GM12878 (cell line): Measurements from ENCODE around the gene LILRB5.
"Not testable (repeated sequence)": the region's sequence is repeated elsewhere in the genome, so short reads cannot be mapped to it uniquely, and the experiment has no call there.

Experiments used
- CHD2 ChIP-seq: IDR thresholded peaks from 2 replicates; pipeline ENCODE4 v1.6.1; 2011; ENCODE audit warnings: low read depth, low read length, improper control_type of control experiment, borderline replicate concordance
- CHD4 ChIP-seq: fragments of 200-600 bp; sonication (generic); IDR thresholded peaks from 2 replicates; pipeline ENCODE4 v1.6.1; 2016; ENCODE audit warnings: mild to moderate bottlenecking
- SIN3A ChIP-seq: IDR thresholded peaks from 2 replicates; pipeline ENCODE4 v1.6.1; 2012; ENCODE audit warnings: low read depth, low read length, improper control_type of control experiment
- TF ChIP-seq, protein P1 (sequence below), 3 experiments: IDR thresholded peaks in 2 of 3; conservative IDR thresholded peaks in 1 of 3; 2 replicates each; pipeline ENCODE4 v1.5.1; 2011; ENCODE audit warnings: low read depth in 3 of 3, low read length in 3 of 3, mild to moderate bottlenecking in 3 of 3, control low read depth in 2 of 3, moderate library complexity in 2 of 3, inconsistent platforms in 1 of 3, mixed read lengths in 1 of 3; ENCODE audit not compliant: control insufficient read depth in 2 of 3, insufficient read depth in 1 of 3; ENCODE audit errors: extremely low read depth in 1 of 3
- TF ChIP-seq, protein P2 (sequence below): fragments of 450-650 bp; formaldehyde crosslinking; IDR thresholded peaks from 2 replicates; pipeline ENCODE4 v1.5.0; 2022; ENCODE audit warnings: mild to moderate bottlenecking, missing genetic modification characterization
- TF ChIP-seq, protein P3 (sequence below): IDR thresholded peaks from 2 replicates; pipeline ENCODE4 v1.6.1; 2012; ENCODE audit warnings: mild to moderate bottlenecking, low read depth, low read length
- TF ChIP-seq, protein P4 (sequence below): IDR thresholded peaks from 2 replicates; pipeline ENCODE4 v1.6.1; 2012; ENCODE audit warnings: low read depth, low read length, improper control_type of control experiment

DNA sequence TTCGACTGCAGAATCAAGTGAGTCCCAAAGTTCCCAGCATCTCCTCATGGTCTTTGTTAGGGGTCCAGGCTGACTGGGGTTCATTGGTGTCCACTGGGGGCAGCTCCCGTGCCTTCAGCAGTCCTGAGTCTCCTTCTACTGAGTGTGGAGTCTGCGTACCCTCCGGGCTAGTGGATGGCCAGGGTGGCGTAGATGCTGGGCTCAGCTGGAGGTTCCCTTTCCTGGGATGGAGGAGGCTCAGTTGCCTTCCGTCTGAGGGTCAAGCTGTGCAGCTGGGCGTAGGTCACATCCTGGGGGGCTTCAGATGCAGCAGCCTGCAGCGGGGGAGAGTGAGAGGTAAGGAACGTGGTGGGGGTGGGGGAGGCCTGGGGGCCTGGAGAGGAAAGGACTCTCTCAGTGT, 17.4 kb upstream of the LILRB5 start:
- TF ChIP-seq, protein P1, sequence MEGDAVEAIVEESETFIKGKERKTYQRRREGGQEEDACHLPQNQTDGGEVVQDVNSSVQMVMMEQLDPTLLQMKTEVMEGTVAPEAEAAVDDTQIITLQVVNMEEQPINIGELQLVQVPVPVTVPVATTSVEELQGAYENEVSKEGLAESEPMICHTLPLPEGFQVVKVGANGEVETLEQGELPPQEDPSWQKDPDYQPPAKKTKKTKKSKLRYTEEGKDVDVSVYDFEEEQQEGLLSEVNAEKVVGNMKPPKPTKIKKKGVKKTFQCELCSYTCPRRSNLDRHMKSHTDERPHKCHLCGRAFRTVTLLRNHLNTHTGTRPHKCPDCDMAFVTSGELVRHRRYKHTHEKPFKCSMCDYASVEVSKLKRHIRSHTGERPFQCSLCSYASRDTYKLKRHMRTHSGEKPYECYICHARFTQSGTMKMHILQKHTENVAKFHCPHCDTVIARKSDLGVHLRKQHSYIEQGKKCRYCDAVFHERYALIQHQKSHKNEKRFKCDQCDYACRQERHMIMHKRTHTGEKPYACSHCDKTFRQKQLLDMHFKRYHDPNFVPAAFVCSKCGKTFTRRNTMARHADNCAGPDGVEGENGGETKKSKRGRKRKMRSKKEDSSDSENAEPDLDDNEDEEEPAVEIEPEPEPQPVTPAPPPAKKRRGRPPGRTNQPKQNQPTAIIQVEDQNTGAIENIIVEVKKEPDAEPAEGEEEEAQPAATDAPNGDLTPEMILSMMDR (IDR thresholded peaks at IDR 0.05 in 2 of 3, conservative IDR thresholded peaks at IDR 0.05 in 1 of 3; ENCODE audit: control insufficient read depth in 2 of 3, extremely low read depth in 1 of 3, insufficient read depth in 1 of 3, low read depth in 3 of 3, low read length in 3 of 3): not testable (repeated sequence)
- TF ChIP-seq, protein P2, sequence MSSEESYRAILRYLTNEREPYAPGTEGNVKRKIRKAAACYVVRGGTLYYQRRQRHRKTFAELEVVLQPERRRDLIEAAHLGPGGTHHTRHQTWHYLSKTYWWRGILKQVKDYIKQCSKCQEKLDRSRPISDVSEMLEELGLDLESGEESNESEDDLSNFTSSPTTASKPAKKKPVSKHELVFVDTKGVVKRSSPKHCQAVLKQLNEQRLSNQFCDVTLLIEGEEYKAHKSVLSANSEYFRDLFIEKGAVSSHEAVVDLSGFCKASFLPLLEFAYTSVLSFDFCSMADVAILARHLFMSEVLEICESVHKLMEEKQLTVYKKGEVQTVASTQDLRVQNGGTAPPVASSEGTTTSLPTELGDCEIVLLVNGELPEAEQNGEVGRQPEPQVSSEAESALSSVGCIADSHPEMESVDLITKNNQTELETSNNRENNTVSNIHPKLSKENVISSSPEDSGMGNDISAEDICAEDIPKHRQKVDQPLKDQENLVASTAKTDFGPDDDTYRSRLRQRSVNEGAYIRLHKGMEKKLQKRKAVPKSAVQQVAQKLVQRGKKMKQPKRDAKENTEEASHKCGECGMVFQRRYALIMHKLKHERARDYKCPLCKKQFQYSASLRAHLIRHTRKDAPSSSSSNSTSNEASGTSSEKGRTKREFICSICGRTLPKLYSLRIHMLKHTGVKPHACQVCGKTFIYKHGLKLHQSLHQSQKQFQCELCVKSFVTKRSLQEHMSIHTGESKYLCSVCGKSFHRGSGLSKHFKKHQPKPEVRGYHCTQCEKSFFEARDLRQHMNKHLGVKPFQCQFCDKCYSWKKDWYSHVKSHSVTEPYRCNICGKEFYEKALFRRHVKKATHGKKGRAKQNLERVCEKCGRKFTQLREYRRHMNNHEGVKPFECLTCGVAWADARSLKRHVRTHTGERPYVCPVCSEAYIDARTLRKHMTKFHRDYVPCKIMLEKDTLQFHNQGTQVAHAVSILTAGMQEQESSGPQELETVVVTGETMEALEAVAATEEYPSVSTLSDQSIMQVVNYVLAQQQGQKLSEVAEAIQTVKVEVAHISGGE (CRISPR knock-in tag): not testable (repeated sequence)
- not testable (repeated sequence) for TF ChIP-seq CHD4, CHD2, SIN3A
- TF ChIP-seq, protein P3, sequence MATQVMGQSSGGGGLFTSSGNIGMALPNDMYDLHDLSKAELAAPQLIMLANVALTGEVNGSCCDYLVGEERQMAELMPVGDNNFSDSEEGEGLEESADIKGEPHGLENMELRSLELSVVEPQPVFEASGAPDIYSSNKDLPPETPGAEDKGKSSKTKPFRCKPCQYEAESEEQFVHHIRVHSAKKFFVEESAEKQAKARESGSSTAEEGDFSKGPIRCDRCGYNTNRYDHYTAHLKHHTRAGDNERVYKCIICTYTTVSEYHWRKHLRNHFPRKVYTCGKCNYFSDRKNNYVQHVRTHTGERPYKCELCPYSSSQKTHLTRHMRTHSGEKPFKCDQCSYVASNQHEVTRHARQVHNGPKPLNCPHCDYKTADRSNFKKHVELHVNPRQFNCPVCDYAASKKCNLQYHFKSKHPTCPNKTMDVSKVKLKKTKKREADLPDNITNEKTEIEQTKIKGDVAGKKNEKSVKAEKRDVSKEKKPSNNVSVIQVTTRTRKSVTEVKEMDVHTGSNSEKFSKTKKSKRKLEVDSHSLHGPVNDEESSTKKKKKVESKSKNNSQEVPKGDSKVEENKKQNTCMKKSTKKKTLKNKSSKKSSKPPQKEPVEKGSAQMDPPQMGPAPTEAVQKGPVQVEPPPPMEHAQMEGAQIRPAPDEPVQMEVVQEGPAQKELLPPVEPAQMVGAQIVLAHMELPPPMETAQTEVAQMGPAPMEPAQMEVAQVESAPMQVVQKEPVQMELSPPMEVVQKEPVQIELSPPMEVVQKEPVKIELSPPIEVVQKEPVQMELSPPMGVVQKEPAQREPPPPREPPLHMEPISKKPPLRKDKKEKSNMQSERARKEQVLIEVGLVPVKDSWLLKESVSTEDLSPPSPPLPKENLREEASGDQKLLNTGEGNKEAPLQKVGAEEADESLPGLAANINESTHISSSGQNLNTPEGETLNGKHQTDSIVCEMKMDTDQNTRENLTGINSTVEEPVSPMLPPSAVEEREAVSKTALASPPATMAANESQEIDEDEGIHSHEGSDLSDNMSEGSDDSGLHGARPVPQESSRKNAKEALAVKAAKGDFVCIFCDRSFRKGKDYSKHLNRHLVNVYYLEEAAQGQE: not testable (repeated sequence)
- TF ChIP-seq, protein P4, sequence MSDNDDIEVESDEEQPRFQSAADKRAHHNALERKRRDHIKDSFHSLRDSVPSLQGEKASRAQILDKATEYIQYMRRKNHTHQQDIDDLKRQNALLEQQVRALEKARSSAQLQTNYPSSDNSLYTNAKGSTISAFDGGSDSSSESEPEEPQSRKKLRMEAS: not testable (repeated sequence)
